OCI-LY1 (cell line): ENCODE data around the gene CCT2.
A peak's percentile ranks its signal among the peaks of the same experiment; 100 is the strongest.

Experiments
- H2AFZ ChIP-seq: fragments of 200-600 bp; sonication (generic), shearing (Covaris generic); 2 replicates; pipeline ENCODE4 v1.6.0; 2014; ENCODE audit warnings: antibody characterized with exemption, mild to moderate bottlenecking, low read length
- H3F3A ChIP-seq: fragments of 200-600 bp; sonication (generic), shearing (Covaris generic); 2 replicates; pipeline ENCODE4 v1.6.0; 2014; ENCODE audit warnings: mild to moderate bottlenecking, antibody characterized with exemption, low read length, moderate library complexity; ENCODE audit not compliant: insufficient read depth
- H3K27ac ChIP-seq: fragments of 200-600 bp; sonication (generic); 2 replicates; pipeline ENCODE4 v1.5.1; 2014; ENCODE audit warnings: low read length, mixed run types, mild to moderate bottlenecking, low read depth; ENCODE audit not compliant: poor library complexity, severe bottlenecking
- H3K27me3 ChIP-seq: fragments of 200-600 bp; sonication (generic); 2 replicates; pipeline ENCODE4 v1.6.0; 2014; ENCODE audit warnings: antibody characterized with exemption, mild to moderate bottlenecking, low read length, moderate library complexity; ENCODE audit not compliant: insufficient read depth
- H3K36me3 ChIP-seq: fragments of 200-600 bp; sonication (generic); 2 replicates; pipeline ENCODE4 v1.6.1; 2014; ENCODE audit warnings: mild to moderate bottlenecking, antibody characterized with exemption, low read length, moderate library complexity, mixed read lengths; ENCODE audit not compliant: insufficient read depth
- H3K4me1 ChIP-seq: fragments of 200-600 bp; sonication (generic); 2 replicates; pipeline ENCODE4 v1.5.1; 2014; ENCODE audit warnings: mild to moderate bottlenecking, low read length, moderate library complexity; ENCODE audit not compliant: insufficient read depth, severe bottlenecking
- H3K4me2 ChIP-seq: fragments of 200-600 bp; sonication (generic), shearing (Covaris generic); 2 replicates; pipeline ENCODE4 v1.6.1; 2014; ENCODE audit warnings: low read length
- H3K4me3 ChIP-seq: fragments of 200-600 bp; sonication (generic); 2 replicates; pipeline ENCODE4 v1.5.1; 2014; ENCODE audit warnings: low read length, low read depth, mild to moderate bottlenecking, mixed read lengths; ENCODE audit not compliant: poor library complexity, severe bottlenecking
- H3K79me2 ChIP-seq: fragments of 200-600 bp; shearing (Covaris generic); 2 replicates; pipeline ENCODE4 v1.6.1; 2016; ENCODE audit warnings: mixed run types, low read length, mixed read lengths; ENCODE audit not compliant: insufficient read depth
- H3K9ac ChIP-seq: fragments of 200-600 bp; sonication (generic), shearing (Covaris generic); 2 replicates; pipeline ENCODE4 v1.6.1; 2014; ENCODE audit warnings: mild to moderate bottlenecking, low read length, mixed read lengths
- H3K9me2 ChIP-seq: fragments of 200-600 bp; sonication (generic), shearing (Covaris generic); 2 replicates; pipeline ENCODE4 v1.6.1; 2014; ENCODE audit warnings: low read depth, mild to moderate bottlenecking, low read length, mixed read lengths
- H3K9me3 ChIP-seq: fragments of 200-600 bp; shearing (Covaris generic); 2 replicates; pipeline ENCODE4 v1.6.1; 2014; ENCODE audit warnings: low read length, mixed read lengths
- H4K20me1 ChIP-seq: fragments of 200-600 bp; sonication (generic), shearing (Covaris generic); 2 replicates; pipeline ENCODE4 v1.6.0; 2016; ENCODE audit warnings: mild to moderate bottlenecking, low read length; ENCODE audit not compliant: insufficient read depth
- CTCF ChIP-seq: fragments of 200-600 bp; sonication (generic), shearing (Covaris generic); IDR thresholded peaks from 2 replicates; pipeline ENCODE4 v1.5.1; 2017; ENCODE audit warnings: mild to moderate bottlenecking, antibody characterized with exemption, low read length, moderate library complexity, mixed read lengths
- EZH2 ChIP-seq: fragments of 200-600 bp; sonication (generic), shearing (Covaris generic); IDR thresholded peaks from 2 replicates; pipeline ENCODE4 v1.8.0; 2017; ENCODE audit warnings: borderline replicate concordance, mixed run types, mild to moderate bottlenecking, antibody characterized with exemption, low read length, moderate library complexity, mixed read lengths

CCT2 gene

GRCh38 chr12:69585189-69586062 is at the start of gene CCT2:
Gene CCT2, plus strand, starts transcription at chr12:69585459. Its CDS starts 63 bp downstream, at chr12:69585522.
- H3K27ac ChIP-seq: peak within 1 kb of the TSS; percentile 71
- peak within 1 kb of the TSS; percentile 97 for H3K9ac ChIP-seq
- no peaks in the 10 kb centered on the region for H4K20me1 ChIP-seq
- peaks cover 17% of the 10 kb centered on the region for H3K79me2 ChIP-seq
- H3K9me2 ChIP-seq: no peaks in the 10 kb centered on the region
- H3K4me2 ChIP-seq: peak within 1 kb of the TSS; percentile 99
- H3K9me3 ChIP-seq: no peaks in the 10 kb centered on the region
- peaks cover 18% of the 10 kb centered on the region for H3K4me1 ChIP-seq
- no peaks in the 10 kb centered on the region for H3K27me3 ChIP-seq
- H3F3A ChIP-seq: no peaks in the 10 kb centered on the region; the same call in 1 of the 2 replicates
- peak within 1 kb of the TSS; percentile 98 for H2AFZ ChIP-seq
- peak within 1 kb of the TSS; percentile 97 for H3K4me3 ChIP-seq
- TF ChIP-seq EZH2 (no peak), CTCF (peak; percentile 28; the same call in 1 of the 2 replicates)
- peaks cover 49% of the 10 kb centered on the region for H3K36me3 ChIP-seq

DNA sequence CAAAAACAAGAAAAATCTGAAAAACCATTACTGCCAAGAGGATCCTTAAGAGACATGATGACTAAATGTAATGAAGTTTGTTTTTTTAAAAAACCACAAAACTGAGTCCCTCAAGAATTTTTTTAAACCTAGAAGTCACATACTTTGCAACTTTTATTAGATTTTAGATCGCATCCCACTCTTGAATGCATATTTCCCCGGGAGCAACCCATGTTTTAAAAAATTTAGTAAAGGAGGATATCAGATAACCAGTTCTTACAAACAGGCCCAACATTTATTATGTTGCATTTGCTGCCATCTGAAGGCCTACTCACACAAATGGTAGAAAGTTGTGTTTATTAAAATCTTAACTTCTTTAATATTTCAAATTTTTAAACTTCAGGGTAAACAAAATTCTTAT is 44.3 kb upstream of the CCT2 start:
- Histone ChIP-seq H3K4me3 (no peak overlapping the region), H3K9ac (no peak overlapping the region), H3K79me2 (no peaks in the 10 kb centered on the region), H3K9me3 (no peaks in the 10 kb centered on the region), H2AFZ (no peak overlapping the region), H3K9me2 (no peaks in the 10 kb centered on the region), H3K36me3 (peaks cover 9% of the 10 kb centered on the region; the same call in 1 of the 2 replicates), H4K20me1 (no peaks in the 10 kb centered on the region), H3K27me3 (no peaks in the 10 kb centered on the region), H3K4me1 (no peaks in the 10 kb centered on the region), H3F3A (no peaks in the 10 kb centered on the region), H3K4me2 (no peak overlapping the region), H3K27ac (no peak overlapping the region)
- TF ChIP-seq CTCF: no peak
- TF ChIP-seq EZH2: no peak

GRCh38 chr12:69544087-69544486 is 41.2 kb upstream of the CCT2 start:
- H3K27me3 ChIP-seq: no peaks in the 10 kb centered on the region
- no peak overlapping the region for H3K9ac ChIP-seq
- H3K27ac ChIP-seq: no peak overlapping the region
- no peaks in the 10 kb centered on the region for H3K9me2 ChIP-seq
- no peaks in the 10 kb centered on the region for H3K9me3 ChIP-seq
- 0 out of 2 replicates have a peak, but pooled peaks cover 3% of the 10 kb centered on the region for H3K36me3 ChIP-seq
- TF ChIP-seq EZH2: no peak
- no peak for TF ChIP-seq CTCF
- H3K4me2 ChIP-seq: no peak overlapping the region
- no peak overlapping the region for H3K4me3 ChIP-seq
- H2AFZ ChIP-seq: no peak overlapping the region
- no peaks in the 10 kb centered on the region for H4K20me1 ChIP-seq
- H3K79me2 ChIP-seq: no peaks in the 10 kb centered on the region
- no peaks in the 10 kb centered on the region for H3K4me1 ChIP-seq
- no peaks in the 10 kb centered on the region for H3F3A ChIP-seq
